HG02884 (cell line): ENCODE results near the gene PMEL.
A peak's percentile ranks its signal among the peaks of the same experiment; 100 is the strongest.
"Not testable (repeated sequence)": the region's sequence is repeated elsewhere in the genome, so short reads cannot be mapped to it uniquely, and the experiment has no call there.

Experiments used
- ATAC-seq: cut with Tn5 transposase; IDR thresholded peaks from one replicate; pipeline ENCODE4 v1.9.1; 2021; ENCODE audit warnings: mild to moderate bottlenecking, moderate library complexity; ENCODE audit not compliant: unreplicated experiment

Gene PMEL

GRCh38 chr12:55965941-55966407 lies at the start of gene PMEL:
PMEL (minus strand) TSS chr12:55966042; CDS start chr12:55966011, 31 bp downstream.
- ATAC-seq: no peak

DNA sequence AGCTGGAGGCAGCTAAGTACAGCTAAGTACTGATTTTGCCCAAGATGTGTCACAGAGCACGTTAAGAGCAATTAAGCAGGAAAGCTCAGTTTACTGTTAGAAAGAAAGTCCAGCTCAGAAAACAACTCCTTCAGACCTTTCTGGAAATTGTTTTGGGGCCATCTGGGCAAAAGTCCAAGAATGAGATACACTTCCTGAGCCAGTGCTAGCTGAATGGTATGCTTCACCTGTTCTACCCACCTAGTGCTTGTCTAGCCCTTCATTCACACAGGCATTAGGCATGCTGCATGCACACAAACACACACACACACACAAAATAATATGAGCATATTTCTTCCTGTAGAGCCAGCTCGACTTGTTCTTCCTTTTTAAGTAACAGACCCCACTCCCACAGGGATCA lies 48.4 kb upstream of the PMEL start:
- ATAC-seq: no peak

GRCh38 chr12:56013482-56013881 lies 47.6 kb upstream of the PMEL start:
- no peak for ATAC-seq

DNA sequence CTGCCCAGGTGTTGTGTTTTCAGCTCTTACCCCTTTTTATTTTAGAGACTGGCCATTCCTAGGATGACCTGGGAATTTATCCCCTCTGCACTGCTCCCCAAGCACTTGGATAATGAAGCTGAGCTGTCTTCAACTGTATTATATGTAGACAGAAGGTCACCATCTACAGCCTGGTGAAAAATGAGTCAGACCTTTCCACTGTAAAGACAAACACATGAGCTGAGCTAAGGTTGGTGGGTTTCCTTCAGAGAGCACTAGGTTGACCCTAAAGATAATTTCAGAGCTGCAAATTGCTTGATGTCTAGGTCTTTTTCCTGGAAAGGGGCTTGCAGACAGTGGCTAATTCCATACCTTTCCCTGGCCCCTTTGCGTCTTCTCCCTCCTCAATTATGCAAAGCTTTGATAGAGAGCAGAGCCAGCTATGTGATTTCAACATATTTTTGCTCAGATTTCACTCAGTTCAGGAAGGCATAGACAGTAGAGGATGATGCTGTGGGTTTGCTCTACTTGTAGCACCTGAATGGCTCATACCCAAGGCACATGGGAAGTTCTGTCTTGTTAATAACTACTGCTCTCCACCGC lies 45.8 kb upstream of the PMEL start:
- ATAC-seq: no peak

DNA sequence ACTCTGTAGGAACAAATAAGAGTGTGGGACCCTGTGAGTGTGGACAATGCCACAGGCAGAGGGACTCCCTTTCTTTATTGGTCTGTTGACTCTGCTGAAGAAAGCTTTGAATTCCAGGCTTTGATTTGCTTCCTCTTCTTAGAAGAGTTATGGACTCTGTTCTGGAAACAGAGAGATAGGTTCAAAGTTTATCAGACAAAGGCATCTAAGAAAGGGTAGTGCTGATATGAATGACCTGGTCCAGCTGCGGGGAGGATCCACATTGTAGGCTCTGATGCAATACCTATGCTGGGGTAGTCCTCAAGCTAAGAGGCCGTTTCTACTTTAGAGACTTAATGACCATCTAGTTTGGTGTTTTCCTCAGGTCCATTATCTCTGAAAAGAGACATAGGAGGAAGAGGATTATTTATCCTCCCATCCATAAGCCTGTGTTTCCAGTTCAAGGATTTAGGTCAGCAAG lies 44.3 kb upstream of the PMEL start:
- no peak for ATAC-seq

- no peak for ATAC-seq
Measured at GRCh38 chr12:56007564-56008559, 42.0 kb upstream of the PMEL start.

- no peak for ATAC-seq
Measured at GRCh38 chr12:56004211-56004610, 38.4 kb upstream of the PMEL start.

DNA sequence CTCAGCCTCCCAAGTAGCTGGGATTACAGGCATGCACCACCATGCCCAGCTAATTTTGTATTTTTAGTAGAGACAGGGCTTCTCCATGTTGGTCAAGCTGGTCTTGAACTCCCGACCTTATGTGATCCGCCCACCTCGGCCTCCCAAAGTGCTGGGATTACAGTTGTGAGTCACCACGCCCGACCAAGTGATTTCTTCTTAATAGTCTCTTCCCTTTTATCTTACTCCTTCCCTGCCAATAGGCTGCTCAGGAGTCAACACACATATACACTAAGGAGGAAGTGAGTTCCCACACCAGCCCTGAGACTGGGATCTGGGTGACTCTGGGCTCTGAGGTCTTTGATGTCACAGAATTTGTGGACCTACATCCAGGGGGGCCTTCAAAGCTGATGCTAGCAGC lies 37.5 kb upstream of the PMEL start:
- ATAC-seq: not testable (repeated sequence)

GRCh38 chr12:56001487-56002100 lies 35.8 kb upstream of the PMEL start:
- ATAC-seq: no peak

DNA sequence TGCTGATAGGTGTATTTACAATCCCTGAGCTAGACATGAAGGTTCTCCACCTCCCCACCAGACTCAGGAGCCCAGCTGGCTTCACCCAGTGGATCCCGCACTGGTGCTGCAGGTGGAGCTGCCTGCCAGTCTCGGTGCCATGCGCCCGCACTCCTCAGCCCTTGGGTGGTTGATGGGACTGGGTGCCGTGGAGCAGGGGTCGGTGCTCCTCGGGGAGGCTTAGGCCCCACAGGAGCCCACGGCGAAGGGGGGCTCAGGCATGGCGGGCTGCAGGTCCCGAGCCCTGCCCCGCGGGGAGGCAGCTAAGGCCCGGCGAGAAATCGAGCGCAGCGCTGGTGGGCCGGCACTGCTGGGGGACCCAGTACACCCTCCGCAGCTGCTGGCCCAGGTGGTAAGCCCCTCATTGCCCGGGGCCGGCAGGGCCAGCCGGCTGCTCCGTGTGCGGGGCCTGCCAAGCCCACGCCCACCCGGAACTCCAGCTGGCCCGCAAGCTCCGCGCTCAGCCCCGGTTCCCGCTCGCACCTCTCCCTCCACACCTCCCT lies 34.2 kb upstream of the PMEL start:
- not testable (repeated sequence) for ATAC-seq

- not testable (repeated sequence) for ATAC-seq
Measured at GRCh38 chr12:55999522-55999921, 33.7 kb upstream of the PMEL start.

DNA sequence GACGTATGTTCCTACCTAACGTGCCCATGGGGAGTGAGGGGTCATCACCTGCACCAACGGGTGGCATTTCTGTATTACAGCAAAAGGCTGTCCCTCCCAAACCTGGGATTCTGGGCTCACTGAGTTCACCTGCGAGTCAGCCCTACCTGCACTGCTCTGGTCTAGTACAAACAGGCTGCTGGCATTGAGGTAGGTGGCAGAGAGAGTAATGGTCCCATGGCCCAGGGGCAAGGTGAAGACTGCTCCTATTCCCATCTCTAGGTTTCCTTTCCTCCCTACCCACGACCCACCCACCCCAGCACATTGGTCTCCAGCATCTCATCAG lies 31.7 kb upstream of the PMEL start:
- ATAC-seq: no peak

DNA sequence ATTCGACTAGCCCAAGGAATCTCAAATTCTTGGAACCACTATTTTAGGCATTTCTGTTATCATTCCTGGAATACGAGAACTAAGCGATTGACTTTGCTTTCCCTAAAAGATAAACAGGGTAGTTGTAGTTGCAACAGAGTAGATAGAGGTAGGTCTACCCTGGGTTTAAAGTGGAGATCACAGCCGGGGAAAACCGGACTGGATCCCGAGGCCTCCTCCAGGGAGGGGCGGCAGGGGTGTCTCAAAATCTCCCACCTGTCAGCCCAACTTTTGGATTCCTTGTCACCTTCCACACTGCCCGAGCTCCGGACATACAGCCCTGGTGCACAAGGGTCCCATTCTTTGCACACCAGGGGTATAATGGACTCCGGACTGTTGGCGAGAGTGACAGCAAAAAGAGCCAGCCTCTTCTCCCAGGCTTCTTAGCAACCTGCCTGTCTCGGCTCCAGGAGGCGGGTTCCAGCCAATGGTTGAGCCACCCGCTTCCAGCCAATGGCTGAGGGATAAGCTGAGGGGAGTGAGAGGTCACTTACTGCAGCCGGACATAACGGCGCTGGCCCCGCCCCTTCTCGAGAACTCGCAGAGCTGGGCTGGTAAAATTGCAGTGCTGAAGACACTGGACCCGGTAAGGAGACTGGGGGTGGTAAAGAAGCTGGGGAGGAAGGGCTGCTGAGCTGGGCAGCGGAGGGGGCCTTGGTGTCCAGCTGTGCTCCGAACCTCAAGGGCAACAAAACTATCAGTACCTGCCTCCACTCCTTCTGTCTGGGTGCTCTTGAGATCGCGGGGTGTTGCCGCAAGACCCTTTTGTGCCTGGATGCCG lies 31.1 kb upstream of the PMEL start, which contains the start of gene SUOX:
Gene SUOX, plus strand, starts transcription at position 562 of the 820 bp plus-strand sequence. CDS start 4,946 bp downstream, outside the sequence.
- peak; percentile 99 for ATAC-seq

DNA sequence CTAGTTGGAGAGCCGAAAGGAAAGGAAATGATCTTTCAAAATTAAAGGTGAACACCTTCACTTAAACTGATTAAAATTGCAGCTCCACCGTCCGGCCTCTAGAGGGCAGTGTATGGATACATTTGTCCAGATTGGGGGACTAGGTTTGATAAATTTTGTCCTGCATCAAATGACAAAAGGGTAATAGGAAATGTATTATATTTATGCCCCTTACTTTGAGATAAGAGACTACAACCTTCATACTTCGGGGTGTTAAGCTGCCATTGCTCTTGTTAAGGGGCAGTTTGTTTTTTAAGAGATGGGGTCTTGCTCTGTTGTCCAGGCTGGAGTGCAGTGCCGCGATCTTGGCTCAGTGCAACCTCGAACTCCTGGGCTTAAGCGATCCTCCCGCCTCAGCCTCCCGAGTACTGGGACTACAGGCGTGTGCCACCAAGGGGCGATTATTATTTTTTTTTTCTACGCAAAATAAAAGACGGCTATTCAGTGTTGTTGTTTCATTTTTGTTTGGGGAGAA lies 30.4 kb upstream of the PMEL start:
- ATAC-seq: no peak

GRCh38 chr12:55995366-55995765 lies 29.5 kb upstream of the PMEL start:
- ATAC-seq: no peak

DNA sequence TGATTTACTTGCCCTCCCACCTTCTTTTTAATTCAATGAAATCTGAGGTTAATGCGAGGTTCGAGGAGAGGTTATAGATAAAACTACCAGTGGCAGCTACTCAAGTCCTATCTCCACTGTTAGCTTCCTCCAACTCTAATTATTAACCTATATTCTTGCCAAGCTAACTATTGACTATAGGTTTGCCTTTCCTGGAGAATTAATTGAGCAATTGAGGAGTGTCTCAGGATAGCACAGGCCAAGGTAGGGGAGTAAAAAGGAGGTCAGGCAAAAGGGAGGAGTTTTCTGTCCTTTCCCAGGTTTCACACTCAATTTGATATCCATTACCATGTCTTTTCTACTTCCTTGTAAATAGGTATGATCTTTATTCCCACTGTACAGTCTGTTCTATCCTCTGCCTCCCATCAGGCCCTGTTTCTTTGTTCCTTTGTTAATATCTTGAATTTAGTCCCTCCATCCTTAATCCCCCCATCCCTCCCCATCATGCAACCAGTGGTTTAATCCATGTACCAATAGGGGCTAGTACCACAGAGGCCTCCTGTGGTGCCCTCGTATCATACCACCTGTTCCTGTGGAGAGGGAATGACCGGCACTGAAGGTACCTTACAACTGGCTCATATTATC lies 27.5 kb upstream of the PMEL start:
- no peak for ATAC-seq

- no peak for ATAC-seq
Measured at GRCh38 chr12:55991110-55991509, 25.3 kb upstream of the PMEL start.

DNA sequence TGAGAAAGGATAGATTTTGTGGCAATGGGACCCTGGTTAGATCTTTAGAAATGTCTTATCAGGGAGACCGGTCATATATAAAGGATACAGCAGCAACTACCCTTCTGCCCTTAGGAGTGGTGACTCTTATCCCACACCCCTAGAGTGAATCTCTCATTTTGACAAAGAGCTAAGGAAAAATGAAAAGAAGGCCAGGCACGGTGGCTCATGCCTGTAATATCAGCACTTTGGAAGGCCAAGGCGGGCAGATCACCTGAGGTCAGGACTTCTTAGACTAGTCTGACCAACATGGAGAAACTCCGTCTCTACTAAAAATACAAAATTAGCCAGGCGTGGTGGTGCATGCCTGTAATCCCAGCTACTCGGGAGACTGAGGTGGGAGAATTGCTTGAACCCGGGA lies 20.1 kb upstream of the PMEL start:
- not testable (repeated sequence) for ATAC-seq

DNA sequence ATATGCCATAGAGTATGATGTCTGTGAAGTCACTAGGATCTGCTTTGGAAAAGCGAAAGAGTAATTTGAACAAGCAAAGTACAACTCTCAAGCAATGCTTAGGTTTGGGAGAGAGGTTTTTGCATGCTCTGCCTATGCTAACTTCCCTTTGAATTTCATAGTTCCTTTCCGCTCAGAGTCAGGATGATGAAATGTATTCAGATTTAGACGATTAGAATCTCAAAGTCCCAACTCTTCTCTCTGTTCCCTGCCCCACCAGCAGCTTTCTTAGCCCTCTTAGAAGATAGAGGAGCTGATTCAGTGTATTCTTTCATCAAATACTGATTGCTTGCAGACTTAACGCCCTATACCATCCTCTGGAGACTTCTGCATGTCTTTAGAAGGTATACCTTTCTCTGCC lies 19.5 kb upstream of the PMEL start:
- no peak for ATAC-seq

DNA sequence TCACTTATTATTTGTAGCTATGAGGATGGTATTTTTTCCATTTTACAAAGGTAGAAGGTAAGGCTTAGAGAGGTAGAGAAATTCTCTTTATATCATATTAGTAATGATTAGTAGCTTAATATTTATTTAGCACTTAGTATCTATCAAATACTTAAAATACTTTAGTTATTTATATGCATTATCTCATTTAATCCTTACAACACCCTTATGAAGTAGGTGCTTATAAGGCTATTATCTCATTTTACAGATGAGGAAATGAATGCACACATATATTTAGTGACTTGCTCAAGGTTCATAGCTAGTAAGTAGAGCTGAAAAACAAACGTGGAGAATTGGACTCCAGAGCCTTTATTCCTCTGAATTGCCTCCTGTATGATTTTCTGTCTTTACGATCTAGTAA lies 19.0 kb upstream of the PMEL start:
- no peak for ATAC-seq
